Pancreas (tissue), 10 donors: ENCODE measurements around the gene COX19. TPM values are rescaled to one million over a fixed set of nuclear protein-coding genes. Genes with fewer than 3 reads are reported as not detected.
A peak's percentile ranks its signal among the peaks of the same experiment; 100 is the strongest.

Source experiments
- ATAC-seq, 4 donors: fragments of 200-7000 bp; cut with Tn5 transposase; one replicate each; pipeline versions ENCODE4 v1.8.0 to v1.9.1; 2020; ENCODE audit warnings: mild to moderate bottlenecking in 4 of 4, moderate library complexity in 4 of 4
- DNase-seq, 6 donors: peaks; one replicate each; pipeline ENCODE4 v3.0.0-alpha.2; 2020
- FAIRE-seq: peaks from 2 replicates; lab custom pipeline; 2012; peaks lifted over from hg19 to GRCh38; lab: Jason Lieb, UNC
- H3K27ac ChIP-seq, 4 donors: fragments of 200-600 bp; sonication (generic); 1 replicate in 3 of 4; 2 replicates in 1 of 4; pipeline versions ENCODE4 v1.5.0 to v1.8.0; 2020
- H3K27me3 ChIP-seq, 4 donors: fragments of 200-600 bp; one replicate each; pipeline ENCODE4 v1.8.0; 2021
- H3K36me3 ChIP-seq, 3 donors: fragments of 200-600 bp; sonication (generic) in 1 of 3; one replicate each; pipeline versions ENCODE4 v1.5.0 to v1.8.0; 2020 to 2021
- H3K4me1 ChIP-seq, 3 donors: fragments of 200-600 bp; one replicate each; pipeline ENCODE4 v1.8.0; 2021
- H3K4me3 ChIP-seq, 4 donors: fragments of 200-600 bp; sonication (generic) in 2 of 4; one replicate each; pipeline versions ENCODE4 v1.5.0 to v1.8.0; 2020 to 2021
- H3K9me3 ChIP-seq, 4 donors: fragments of 200-600 bp; one replicate each; pipeline ENCODE4 v1.8.0; 2021
- CTCF ChIP-seq, 4 donors: fragments of 200-600 bp; sonication (generic) in 3 of 4; IDR thresholded peaks; one replicate each; pipeline versions ENCODE4 v1.5.0 to v1.8.0; 2021; ENCODE audit warnings: antibody characterized with exemption in 4 of 4
- WGBS, 2 donors: extraction: QIAGEN DNeasy Blood & Tissue Kit; methylation state at CpG; one replicate each; pipeline ENCODE4 v1.1.7; 2013; 5-methylcytosine and 5-hydroxymethylcytosine counted together
- intact Hi-C, 3 donors: fragments of 100-400 bp; cut with DNase I; formaldehyde crosslinking; loops; one replicate each; pipeline versions ENCODE4 v1.11.1 to v1.14.2; 2022
- polyA plus RNA-seq, 2 donors: library from polyadenylated mRNA; stranded (reverse); fragments of 200-250 nt; gene quantifications; one replicate each; pipeline ENCODE4 v1.2.3, GENCODE V29; 2013
- total RNA-seq, 6 donors: library from RNA; stranded (reverse); fragmentation: NEBNext Ultra II Directional in 4 of 6; extraction: Animal tissue kit (Norgen Biotek cat#: 25700) in 4 of 6; gene quantifications; one replicate each; pipeline versions ENCODE4 v1.2.1 to v1.2.4, GENCODE V29; 2021 to 2023
- donor health status: healthy with polysubstance abuse.
- donor health status: DM: no; HTN: no; CAD: no; lungs with moderate emphysema.
- donor health status: DM: no; HTN: no; CAD: no.
- donor health status: control.
- donor health status: control.
- donor health status: Bipolar disorder and iron deficiency.
- donor health status: DM: yes; HTN: yes; CAD: no.
- donor health status: DM: no; HTN: no; CAD: no.
- donor health status: DM: no; HTN: no; CAD: no.
- donor health status: DM: yes; HTN: yes; CAD: no.

Gene COX19
- total and polyA plus RNA-seq, 8 donors, result 4.2 to 9.1 (median 6.4) TPM

- peak; percentile 29 to 75 (median 68) for ATAC-seq
- FAIRE-seq, result no peak
- Histone ChIP-seq H3K4me3 (peak within 1 kb of the TSS; percentile 21 to 66 (median 38)), H3K4me1 (peaks cover 0 to 8% (median 0%) of the 10 kb centered on the region in 3 donors), H3K9me3 (no peaks in the 10 kb centered on the region), H3K27me3 (no peaks in the 10 kb centered on the region), H3K27ac (peak within 1 kb of the TSS in 2 of 4 donors; percentile 12 to 30), H3K36me3 (no peaks in the 10 kb centered on the region)
- intact Hi-C loops, result loop anchor here in 1 of 3 donors (10.0 kb wide), 1 partner anchor 50 kb away; no protein-coding TSS in a partner anchor
- WGBS, 2 donors, result 8 to 14% methylated on average over 37 to 115 of the region's 115 CpGs
- no peak for TF ChIP-seq CTCF (IDR thresholded peaks at IDR 0.05)
- DNase-seq, result peak in 3 of 6 donors; percentile 47 to 83 (median 77)
Measured at GRCh38 chr7:954330-955238, 20.8 kb downstream of the COX19 start, which contains the start of gene ADAP1. ADAP1 (minus strand) TSS chr7:954680; CDS start chr7:954477, 203 bp downstream.

GRCh38 chr7:953547-954327, 21.6 kb downstream of the COX19 start:
- FAIRE-seq (no peak), ATAC-seq (peak; percentile 55 to 81 (median 74)), DNase-seq (peak in 4 of 6 donors; percentile 53 to 87 (median 63))
- Histone ChIP-seq H3K9me3 (no peaks in the 10 kb centered on the region), H3K36me3 (no peaks in the 10 kb centered on the region), H3K4me1 (peaks cover 0 to 8% (median 0%) of the 10 kb centered on the region in 3 donors), H3K27ac (peak overlapping the region in 2 of 4 donors; percentile 12 to 30), H3K27me3 (no peaks in the 10 kb centered on the region), H3K4me3 (peak overlapping the region; percentile 21 to 66 (median 38))
- WGBS, 2 donors, result 3 to 11% methylated on average over 21 to 77 of the region's 78 CpGs
- no peak for TF ChIP-seq CTCF (IDR thresholded peaks at IDR 0.05)
- intact Hi-C loops, result loop anchor here in 1 of 3 donors (10.0 kb wide), 1 partner anchor 49 kb away; no protein-coding TSS in a partner anchor

- ATAC-seq (no peak), DNase-seq (peak in 3 of 6 donors; percentile 23 to 62 (median 50)), FAIRE-seq (no peak)
- intact Hi-C loops, result loop anchor here in 1 of 3 donors (10.0 kb wide), 1 partner anchor 48 kb away; no protein-coding TSS in a partner anchor
- WGBS, 2 donors, result 71 to 87% methylated on average over 18 to 20 of the region's 20 CpGs
- H3K27ac ChIP-seq, result no peak overlapping the region
- H3K27me3 ChIP-seq, result no peaks in the 10 kb centered on the region
- H3K36me3 ChIP-seq, result no peaks in the 10 kb centered on the region
- peak overlapping the region in 1 of 4 donors; percentile 66 for H3K4me3 ChIP-seq
- peaks cover 0 to 8% (median 0%) of the 10 kb centered on the region in 3 donors for H3K4me1 ChIP-seq
- no peaks in the 10 kb centered on the region for H3K9me3 ChIP-seq
- TF ChIP-seq CTCF (IDR thresholded peaks at IDR 0.05), result no peak
Measured at GRCh38 chr7:952548-953441, 22.6 kb downstream of the COX19 start.

GRCh38 chr7:951881-952547, 23.3 kb downstream of the COX19 start:
- peaks cover 0 to 8% (median 0%) of the 10 kb centered on the region in 3 donors for H3K4me1 ChIP-seq
- WGBS, 2 donors, result 87 to 91% methylated on average over 21 of the region's 21 CpGs
- no peak overlapping the region for H3K27ac ChIP-seq
- no peak for FAIRE-seq
- H3K27me3 ChIP-seq, result no peaks in the 10 kb centered on the region
- no peaks in the 10 kb centered on the region for H3K36me3 ChIP-seq
- H3K9me3 ChIP-seq, result no peaks in the 10 kb centered on the region
- no peak for ATAC-seq
- DNase-seq, result peak in 2 of 6 donors; percentile 26 to 47
- no peak overlapping the region for H3K4me3 ChIP-seq
- no peak for TF ChIP-seq CTCF (IDR thresholded peaks at IDR 0.05)
- intact Hi-C loops, result loop anchor here in 1 of 3 donors (10.0 kb wide), 1 partner anchor 47 kb away; no protein-coding TSS in a partner anchor
